NCI-H2107 treated with DMSO at 0.1 percent for 48 hours (cell line): ENCODE measurements around the gene COX6A2.

Source experiments
- DNase-seq: peaks from one replicate; lab custom pipeline; 2025; ENCODE audit not compliant: unreplicated experiment; lab: John Stamatoyannopoulos, UW

COX6A2 gene

DNA sequence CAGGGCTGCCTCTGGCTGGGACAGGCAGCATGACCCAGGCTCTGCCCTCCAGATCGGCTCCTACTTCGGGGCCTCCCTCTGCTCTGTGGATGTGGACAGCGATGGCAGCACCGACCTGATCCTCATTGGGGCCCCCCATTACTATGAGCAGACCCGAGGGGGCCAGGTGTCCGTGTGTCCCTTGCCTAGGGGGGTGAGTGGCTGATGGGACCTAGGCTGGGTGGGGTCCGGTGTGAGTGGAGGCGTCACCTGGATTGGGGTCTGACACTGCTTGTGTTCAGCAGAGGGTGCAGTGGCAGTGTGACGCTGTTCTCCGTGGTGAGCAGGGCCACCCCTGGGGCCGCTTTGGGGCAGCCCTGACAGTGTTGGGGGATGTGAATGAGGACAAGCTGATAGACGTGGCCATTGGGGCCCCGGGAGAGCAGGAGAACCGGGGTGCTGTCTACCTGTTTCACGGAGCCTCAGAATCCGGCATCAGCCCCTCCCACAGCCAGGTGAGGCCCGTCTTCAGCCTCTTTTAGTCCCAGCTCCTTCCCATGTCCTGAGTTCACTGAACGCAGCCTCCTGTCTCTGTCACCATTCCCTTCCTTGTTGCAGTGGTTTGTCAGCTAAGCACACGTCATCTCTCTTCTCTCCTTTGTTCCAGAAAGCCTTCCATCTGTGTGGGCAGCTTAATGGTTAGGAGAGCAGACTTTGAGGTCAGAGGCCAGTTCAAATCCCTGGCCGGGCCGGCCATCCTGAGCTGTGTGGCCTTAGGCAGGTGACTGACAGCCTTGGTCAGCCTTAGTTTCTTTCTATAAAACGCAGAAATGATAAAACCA lies 16.9 kb downstream of the COX6A2 start:
- DNase-seq: no peak

- no peak for DNase-seq
Observed at GRCh38 chr16:31410082-31410481, 18.1 kb downstream of the COX6A2 start.

GRCh38 chr16:31409433-31409832 lies 18.7 kb downstream of the COX6A2 start:
- no peak for DNase-seq

DNA sequence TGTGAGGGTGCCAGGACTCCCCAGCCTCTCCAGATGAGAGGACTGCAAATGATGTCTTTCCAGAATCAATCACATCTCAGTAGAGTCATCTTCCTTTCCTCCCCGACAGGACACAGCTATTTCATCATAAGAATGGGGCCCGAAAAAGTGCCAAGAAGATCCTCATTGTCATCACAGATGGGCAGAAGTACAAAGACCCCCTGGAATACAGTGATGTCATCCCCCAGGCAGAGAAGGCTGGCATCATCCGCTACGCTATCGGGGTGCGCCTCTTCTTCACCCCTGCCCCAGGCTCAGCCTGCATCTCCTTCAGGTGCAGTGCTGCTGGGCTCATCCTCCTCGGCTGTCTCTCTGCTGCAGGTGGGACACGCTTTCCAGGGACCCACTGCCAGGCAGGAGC lies 20.8 kb downstream of the COX6A2 start:
- DNase-seq: no peak

DNA sequence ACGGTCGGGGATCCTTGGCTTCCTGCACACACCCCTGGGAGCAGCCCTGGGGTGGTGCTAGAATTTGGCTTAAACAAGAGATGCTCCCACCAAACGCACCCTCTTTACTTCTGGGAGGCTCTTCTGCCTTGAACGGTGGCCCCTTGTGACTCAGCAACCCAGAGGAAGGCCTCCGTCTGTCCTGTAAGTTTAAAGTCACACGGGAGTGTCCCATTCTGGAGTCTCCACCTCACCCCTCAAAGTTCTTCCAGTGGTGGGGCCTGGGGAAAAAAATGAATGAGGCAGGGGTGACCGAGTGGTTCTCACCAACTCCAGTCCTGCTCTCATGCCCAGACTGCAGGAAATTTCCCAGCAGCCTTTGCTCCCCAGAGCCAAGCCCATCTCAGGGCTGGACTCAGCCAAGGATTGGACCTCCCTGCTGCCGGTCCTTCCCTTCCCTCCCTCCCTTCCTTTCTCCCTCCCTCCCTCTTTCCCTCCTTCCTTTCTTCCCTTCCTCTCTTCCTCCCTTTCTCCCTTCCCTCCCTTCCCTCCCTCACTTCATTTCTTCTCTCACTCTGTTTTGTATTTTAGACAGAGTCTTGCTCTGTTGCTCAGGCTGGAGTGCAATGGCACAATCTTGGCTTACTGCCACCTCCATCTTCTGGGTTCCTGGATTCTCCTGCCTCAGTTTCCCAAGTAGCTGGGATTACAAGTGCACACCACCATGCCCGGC lies 23.7 kb downstream of the COX6A2 start:
- no peak for DNase-seq

DNA sequence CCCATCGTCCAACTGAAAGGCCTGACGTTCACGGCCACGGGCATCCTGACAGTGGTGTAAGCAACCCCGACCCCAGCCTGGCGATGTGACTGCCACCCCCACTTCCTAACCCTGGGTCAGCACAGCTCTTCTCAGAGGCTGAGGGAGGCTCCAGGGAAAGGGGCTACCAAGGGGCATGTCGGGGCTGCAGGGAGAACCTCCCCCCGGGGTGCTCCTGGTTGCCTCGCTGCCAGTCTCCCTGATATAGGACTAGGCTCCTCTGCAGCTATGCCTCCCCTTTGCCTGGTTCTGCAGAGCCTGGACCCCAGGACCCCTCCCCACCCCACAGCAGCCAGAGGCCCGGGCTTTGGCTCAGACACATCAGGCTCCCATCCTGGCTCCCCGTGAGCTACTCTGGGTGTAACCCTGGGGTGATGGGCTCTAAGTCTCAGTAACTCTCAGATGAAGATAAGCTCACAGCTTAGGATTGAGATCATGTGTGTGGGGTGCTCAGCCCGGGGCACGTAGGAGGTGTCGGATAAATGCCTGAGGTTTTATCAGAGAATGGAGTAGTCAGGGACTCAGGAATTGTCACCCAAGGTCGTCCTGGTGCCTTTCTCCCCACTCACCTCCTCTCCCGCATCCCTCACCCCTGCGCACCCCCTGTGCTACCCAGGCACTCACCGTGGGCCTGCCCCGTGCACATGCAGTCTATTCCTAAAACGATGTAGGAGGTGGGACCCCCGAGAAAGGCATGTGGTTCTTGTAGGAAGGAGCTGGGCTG lies 24.4 kb downstream of the COX6A2 start:
- no peak for DNase-seq

- DNase-seq: no peak
Observed at GRCh38 chr16:31402687-31403086, 25.5 kb downstream of the COX6A2 start.

DNA sequence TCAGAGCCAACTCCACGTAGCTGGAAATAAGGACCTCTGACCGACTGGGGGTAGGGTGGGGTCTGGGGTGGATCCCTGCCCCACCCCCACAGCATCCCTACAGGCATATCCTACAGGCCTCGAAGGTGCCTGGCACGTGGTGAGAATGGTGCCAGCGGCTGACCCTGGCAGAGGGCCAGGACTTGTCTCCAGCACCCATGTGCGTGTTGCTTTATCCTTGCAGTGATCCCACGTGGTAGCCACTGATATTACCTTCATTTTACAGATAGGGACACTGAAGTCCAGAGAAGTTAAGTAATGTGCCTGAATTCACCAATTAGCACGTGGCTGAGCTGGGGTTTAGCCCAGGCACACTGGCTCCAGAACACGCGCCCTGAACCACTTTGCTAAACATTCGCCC lies 26.7 kb downstream of the COX6A2 start:
- no peak for DNase-seq

GRCh38 chr16:31400191-31400590 lies 28.0 kb downstream of the COX6A2 start:
- no peak for DNase-seq

GRCh38 chr16:31397701-31398100 lies 30.5 kb downstream of the COX6A2 start:
- DNase-seq: no peak

GRCh38 chr16:31397096-31397660 lies 31.0 kb downstream of the COX6A2 start:
- no peak for DNase-seq

GRCh38 chr16:31395647-31396046 lies 32.5 kb downstream of the COX6A2 start:
- no peak for DNase-seq

GRCh38 chr16:31393056-31393455 lies 35.1 kb downstream of the COX6A2 start, which contains the start of gene ITGAD:
Gene ITGAD (plus strand): TSS chr16:31393335. CDS start chr16:31393361, 26 bp downstream.
- no peak for DNase-seq

DNA sequence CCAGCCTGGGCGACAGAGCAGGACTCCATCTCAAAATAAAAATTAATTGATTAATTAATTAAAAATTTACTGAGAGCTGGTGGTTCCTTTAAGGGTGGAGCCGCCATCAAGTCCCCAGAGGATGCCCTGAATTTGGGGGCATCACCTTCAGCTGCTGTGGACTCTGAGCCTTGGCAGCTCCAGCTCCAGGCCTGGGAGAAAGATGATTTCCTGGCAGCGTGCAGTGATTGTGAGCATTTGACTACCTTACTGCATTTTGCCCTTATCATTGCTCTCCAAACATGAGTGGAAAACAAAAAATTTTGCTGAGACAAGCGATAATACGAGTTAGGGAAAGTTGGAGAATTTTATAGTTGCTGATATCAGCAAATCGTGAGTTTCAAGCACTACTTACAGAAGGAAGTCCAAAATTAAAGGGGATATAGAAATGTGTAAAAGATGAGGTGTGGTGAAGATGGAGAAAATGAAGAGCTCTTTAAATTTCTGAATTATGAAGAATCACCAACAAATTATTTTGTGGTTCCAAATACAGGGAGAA lies 37.6 kb downstream of the COX6A2 start:
- DNase-seq: no peak

GRCh38 chr16:31388535-31388934 lies 39.6 kb downstream of the COX6A2 start:
- no peak for DNase-seq

GRCh38 chr16:31386157-31386984 lies 41.8 kb downstream of the COX6A2 start:
- DNase-seq: no peak

DNA sequence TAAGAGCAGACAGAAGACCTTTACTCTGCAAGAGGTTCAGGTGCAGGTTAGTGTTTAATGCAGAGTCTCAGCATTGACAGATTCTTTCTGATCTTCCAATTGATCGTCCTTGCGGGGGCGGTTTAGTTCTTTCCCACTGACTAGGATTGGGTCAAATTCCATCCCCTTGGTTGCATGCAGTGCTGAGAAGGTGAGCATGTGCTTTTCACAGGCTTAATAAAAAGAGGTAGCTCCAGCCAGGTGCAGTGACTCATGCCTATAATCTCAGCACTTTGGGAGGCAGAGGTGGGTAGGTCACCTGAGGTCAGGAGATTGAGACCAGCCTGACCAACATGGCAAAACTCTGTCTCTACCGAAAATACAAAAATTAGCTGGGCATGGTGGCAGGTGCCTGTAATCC lies 42.5 kb downstream of the COX6A2 start:
- DNase-seq: no peak

DNA sequence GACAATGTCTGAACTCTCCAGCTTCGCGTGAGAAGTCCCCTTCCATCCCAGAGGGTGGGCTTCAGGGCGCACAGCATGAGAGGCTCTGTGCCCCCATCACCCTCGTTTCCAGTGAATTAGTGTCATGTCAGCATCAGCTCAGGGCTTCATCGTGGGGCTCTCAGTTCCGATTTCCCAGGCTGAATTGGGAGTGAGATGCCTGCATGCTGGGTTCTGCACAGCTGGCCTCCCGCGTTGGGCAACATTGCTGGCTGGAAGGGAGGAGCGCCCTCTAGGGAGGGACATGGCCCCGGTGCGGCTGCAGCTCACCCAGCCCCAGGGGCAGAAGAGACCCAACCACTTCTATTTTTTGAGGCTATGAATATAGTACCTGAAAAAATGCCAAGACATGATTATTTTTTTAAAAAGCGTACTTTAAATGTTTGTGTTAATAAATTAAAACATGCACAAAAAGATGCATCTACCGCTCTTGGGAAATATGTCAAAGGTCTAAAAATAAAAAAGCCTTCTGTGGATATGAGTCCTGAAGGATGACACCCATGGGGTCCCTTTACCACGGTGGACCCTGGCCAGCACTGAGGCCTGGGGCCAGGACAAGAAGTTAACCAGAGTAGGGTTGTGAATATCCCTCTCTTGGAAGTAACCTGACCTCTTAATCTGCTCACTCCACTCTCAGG lies 45.5 kb downstream of the COX6A2 start:
- DNase-seq: no peak

DNA sequence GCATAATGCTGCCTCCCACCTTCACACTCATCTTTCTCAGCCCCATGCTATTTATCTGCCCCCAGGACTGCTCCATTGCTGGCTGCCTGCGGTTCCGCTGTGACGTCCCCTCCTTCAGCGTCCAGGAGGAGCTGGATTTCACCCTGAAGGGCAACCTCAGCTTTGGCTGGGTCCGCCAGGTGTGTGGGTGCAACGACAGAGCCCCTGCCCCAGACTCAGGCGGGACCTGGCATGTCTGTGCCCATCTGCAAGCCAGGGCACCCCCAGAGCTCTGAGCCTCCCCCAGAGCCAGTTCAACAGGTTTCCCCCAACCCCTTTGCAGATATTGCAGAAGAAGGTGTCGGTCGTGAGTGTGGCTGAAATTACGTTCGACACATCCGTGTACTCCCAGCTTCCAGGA lies 48.0 kb downstream of the COX6A2 start:
- DNase-seq: no peak
